ENCODE measurements around the gene SNCG. TPM values are rescaled to one million over a fixed set of nuclear protein-coding genes. Genes with fewer than 3 reads are reported as not detected.

SNCG gene
- total RNA-seq, 1 experiment from 2014 or later: 99.4 TPM

DNA sequence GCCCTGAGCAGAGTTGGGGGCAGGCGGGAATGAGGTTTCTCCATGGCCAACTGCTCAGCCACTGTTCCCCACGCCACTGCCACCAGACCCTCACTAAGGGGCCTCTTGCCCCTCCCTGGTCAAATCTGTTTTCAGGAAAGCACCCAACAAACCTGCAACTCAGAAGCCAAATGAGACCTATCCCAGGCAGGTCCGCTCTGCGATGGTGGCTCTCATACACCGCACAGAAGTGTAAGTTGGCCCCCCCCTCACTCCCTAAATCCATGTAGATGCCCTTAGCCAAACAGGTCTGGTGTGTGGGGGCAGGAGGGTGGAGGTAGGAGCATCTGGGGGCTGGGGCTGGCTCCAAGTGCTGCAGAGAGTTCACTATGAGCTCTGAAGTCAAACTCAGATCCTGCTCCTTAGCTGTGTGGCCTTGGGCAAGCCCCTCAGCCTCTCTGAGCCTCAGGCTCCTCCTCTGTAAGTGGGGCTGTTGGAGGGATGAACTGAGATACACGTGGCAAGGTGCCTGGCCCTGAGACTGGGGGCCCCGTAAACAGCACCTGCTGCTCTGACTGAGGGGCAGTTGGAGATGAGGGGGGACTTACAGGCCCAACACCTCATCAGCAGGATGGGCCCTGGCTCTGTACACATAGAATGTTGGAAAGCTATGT, 2.1 kb upstream of the SNCG start:
- no peaks in the 10 kb centered on the region for H4K20me1 ChIP-seq (ENCODE audit: insufficient read depth)
- no peaks in the 10 kb centered on the region for H3K9me2 ChIP-seq (ENCODE audit: insufficient read depth)
- intact Hi-C loops (cut with micrococcal nuclease; ENCODE audit: unreplicated experiment): loop anchor here (5.0 kb wide), 1 partner anchor 554 kb away; no protein-coding TSS in a partner anchor
- BruUV-seq (replicated peaks): no TSS peak
- no peak overlapping the region for H3K27ac ChIP-seq
- H3K36me3 ChIP-seq (ENCODE audit: low read depth): no peaks in the 10 kb centered on the region
- no peak overlapping the region for H3K4me2 ChIP-seq
- no peak for DNase-seq
- H3K4me3 ChIP-seq: no peak overlapping the region
- H2AFZ ChIP-seq: no peak overlapping the region
- H3K9me3 ChIP-seq (ENCODE audit: insufficient read depth, low read depth): no peaks in the 10 kb centered on the region
- no peaks in the 10 kb centered on the region for H3K79me2 ChIP-seq (ENCODE audit: low read depth)
- peaks cover 51% of the 10 kb centered on the region for H3K4me1 ChIP-seq (replicated peaks; ENCODE audit: insufficient read depth)
- H3F3A ChIP-seq (ENCODE audit: insufficient read depth, low read depth): peaks cover 11% of the 10 kb centered on the region
- TF ChIP-seq, protein P1, sequence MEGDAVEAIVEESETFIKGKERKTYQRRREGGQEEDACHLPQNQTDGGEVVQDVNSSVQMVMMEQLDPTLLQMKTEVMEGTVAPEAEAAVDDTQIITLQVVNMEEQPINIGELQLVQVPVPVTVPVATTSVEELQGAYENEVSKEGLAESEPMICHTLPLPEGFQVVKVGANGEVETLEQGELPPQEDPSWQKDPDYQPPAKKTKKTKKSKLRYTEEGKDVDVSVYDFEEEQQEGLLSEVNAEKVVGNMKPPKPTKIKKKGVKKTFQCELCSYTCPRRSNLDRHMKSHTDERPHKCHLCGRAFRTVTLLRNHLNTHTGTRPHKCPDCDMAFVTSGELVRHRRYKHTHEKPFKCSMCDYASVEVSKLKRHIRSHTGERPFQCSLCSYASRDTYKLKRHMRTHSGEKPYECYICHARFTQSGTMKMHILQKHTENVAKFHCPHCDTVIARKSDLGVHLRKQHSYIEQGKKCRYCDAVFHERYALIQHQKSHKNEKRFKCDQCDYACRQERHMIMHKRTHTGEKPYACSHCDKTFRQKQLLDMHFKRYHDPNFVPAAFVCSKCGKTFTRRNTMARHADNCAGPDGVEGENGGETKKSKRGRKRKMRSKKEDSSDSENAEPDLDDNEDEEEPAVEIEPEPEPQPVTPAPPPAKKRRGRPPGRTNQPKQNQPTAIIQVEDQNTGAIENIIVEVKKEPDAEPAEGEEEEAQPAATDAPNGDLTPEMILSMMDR (conservative IDR thresholded peaks at IDR 0.05): no peak
- no peak for TF ChIP-seq EZH2 (IDR thresholded peaks at IDR 0.05; ENCODE audit: low read depth)
- ChIA-PET POLR2A (ENCODE audit: unreplicated experiment) (no interaction called here), CTCF (no interaction called here)
- no peaks in the 10 kb centered on the region for H3K27me3 ChIP-seq (ENCODE audit: insufficient read depth, low read depth)

DNA sequence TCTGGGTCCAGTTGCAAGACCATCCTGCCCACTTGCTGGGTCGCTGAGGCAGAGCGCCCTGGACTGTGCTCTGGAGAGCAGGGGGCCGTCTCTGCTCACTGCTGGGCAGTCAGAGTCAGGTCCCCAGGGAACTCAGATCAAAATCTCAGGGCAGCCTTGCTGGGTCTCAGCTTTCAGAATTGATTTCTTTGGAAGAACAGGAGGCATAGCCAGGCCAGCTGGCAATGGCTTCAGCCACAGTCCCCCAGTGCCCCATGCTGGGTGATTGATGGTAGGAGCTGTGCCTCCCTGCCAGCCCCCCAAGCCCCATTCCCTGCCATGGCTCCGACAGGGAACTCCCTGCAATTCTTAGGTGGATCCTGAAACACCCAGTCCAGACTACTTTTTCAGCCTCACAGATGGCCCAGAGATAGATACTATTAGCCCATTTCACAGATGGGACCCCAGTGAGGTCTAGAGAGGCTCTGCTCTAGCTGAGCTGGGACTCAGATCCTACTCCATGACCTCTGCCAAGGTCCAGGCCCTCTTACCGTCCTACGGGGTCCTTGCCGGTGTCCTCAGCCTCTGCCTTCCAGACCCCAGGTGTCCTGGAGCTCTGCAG, 1.5 kb upstream of the SNCG start:
- Histone ChIP-seq H3K27ac (no peak overlapping the region), H3F3A (ENCODE audit: insufficient read depth, low read depth) (peaks cover 11% of the 10 kb centered on the region), H3K36me3 (ENCODE audit: low read depth) (no peaks in the 10 kb centered on the region), H4K20me1 (ENCODE audit: insufficient read depth) (no peaks in the 10 kb centered on the region), H3K9me2 (ENCODE audit: insufficient read depth) (no peaks in the 10 kb centered on the region), H3K79me2 (ENCODE audit: low read depth) (no peaks in the 10 kb centered on the region), H2AFZ (no peak overlapping the region), H3K9me3 (ENCODE audit: insufficient read depth, low read depth) (no peaks in the 10 kb centered on the region), H3K27me3 (ENCODE audit: insufficient read depth, low read depth) (no peaks in the 10 kb centered on the region), H3K4me2 (no peak overlapping the region), H3K4me1 (replicated peaks; ENCODE audit: insufficient read depth) (peaks cover 57% of the 10 kb centered on the region), H3K4me3 (no peak overlapping the region)
- DNase-seq: no peak
- TF ChIP-seq, protein P1 (conservative IDR thresholded peaks at IDR 0.05): no peak
- no peak for TF ChIP-seq EZH2 (IDR thresholded peaks at IDR 0.05; ENCODE audit: low read depth)
- ChIA-PET CTCF (no interaction called here), POLR2A (ENCODE audit: unreplicated experiment) (no interaction called here)
- intact Hi-C loops (cut with micrococcal nuclease; ENCODE audit: unreplicated experiment): loop anchor here (5.0 kb wide), 1 partner anchor 555 kb away; no protein-coding TSS in a partner anchor
- BruUV-seq (replicated peaks): no TSS peak

- Histone ChIP-seq H4K20me1 (ENCODE audit: insufficient read depth) (no peaks in the 10 kb centered on the region), H3K9me3 (ENCODE audit: insufficient read depth, low read depth) (no peaks in the 10 kb centered on the region), H3K36me3 (ENCODE audit: low read depth) (no peaks in the 10 kb centered on the region), H3F3A (ENCODE audit: insufficient read depth, low read depth) (peaks cover 11% of the 10 kb centered on the region), H3K4me3 (peak within 1 kb of the TSS; percentile 72; the same call in 1 of the 2 replicates), H3K4me1 (replicated peaks; ENCODE audit: insufficient read depth) (peaks cover 64% of the 10 kb centered on the region), H2AFZ (no peak within 1 kb of the TSS), H3K27ac (no peak within 1 kb of the TSS), H3K27me3 (ENCODE audit: insufficient read depth, low read depth) (no peaks in the 10 kb centered on the region), H3K9me2 (ENCODE audit: insufficient read depth) (no peaks in the 10 kb centered on the region), H3K79me2 (ENCODE audit: low read depth) (no peaks in the 10 kb centered on the region), H3K4me2 (peak within 1 kb of the TSS; percentile 87)
- TF ChIP-seq, protein P1 (conservative IDR thresholded peaks at IDR 0.05): no peak
- no peak for TF ChIP-seq EZH2 (IDR thresholded peaks at IDR 0.05; ENCODE audit: low read depth)
- intact Hi-C loops (cut with micrococcal nuclease; ENCODE audit: unreplicated experiment): loop anchor here (5.0 kb wide), 1 partner anchor 555 kb away; no protein-coding TSS in a partner anchor
- ChIA-PET CTCF (no interaction called here), POLR2A (ENCODE audit: unreplicated experiment) (no interaction called here)
- no TSS peak for BruUV-seq (replicated peaks)
- DNase-seq: no peak
Observed at GRCh38 chr10:86957471-86958115, 806 bp upstream of the SNCG start, which contains the start of gene MMRN2. TSS of gene MMRN2 (minus strand) at chr10:86957615. CDS start at chr10:86957541, 74 bp downstream.

Measured in PC-9 (cell line).